Measurements from ENCODE around the gene TMIGD3. TPM values are rescaled to one million over a fixed set of nuclear protein-coding genes. Genes with fewer than 3 reads are reported as not detected.

Gene TMIGD3
- polyA plus RNA-seq, 1 donor (not counting 4 experiments of a cell fraction or from before 2014, with no cell fraction given): not detected

DNA sequence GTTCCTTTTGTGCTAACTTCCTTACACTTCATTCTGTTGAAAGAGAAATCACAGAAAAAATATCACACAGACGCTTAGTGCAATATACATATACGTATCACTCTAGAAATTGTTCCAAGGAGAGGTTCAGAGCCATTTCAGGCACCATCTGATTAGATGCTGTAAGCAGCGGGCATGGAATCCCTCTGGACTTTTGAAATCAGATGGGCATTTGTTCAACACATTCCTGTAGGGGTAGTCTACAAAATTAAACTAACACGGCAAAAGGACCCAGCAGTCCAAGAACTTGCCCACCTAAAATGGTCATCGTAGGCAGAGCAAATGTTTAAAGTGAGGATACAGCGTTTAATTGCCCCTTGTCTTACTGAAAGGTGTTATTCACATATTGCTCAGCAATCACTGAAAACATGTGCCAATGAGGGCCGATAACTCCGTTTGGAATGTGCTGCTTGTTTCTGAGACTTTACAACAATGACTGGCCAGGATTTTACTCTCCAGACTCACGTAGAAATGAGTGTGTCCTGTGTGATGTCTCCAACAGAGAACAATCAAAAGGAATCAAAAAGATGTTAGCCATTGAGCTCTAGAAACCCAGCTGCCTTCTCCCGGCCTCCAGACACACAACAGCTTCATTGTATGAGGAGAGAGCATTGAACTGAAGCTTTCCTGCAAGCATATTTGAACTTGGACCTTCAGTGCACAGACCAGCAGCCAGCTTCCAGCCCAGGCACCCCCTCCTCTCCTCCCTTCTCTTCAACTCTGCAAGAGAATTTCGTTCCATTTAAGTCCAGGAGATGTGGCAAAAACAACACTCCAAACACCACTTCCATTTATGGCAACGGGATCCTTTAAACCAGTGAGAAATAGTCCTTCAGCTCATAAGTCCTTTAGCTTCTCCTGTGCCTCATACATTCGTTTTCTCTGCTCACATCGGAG, 32.1 kb upstream of the TMIGD3 start:
- H3K79me2 ChIP-seq (ENCODE audit: control insufficient read depth, insufficient read depth, low read length): no peaks in the 10 kb centered on the region
- no peaks in the 10 kb centered on the region for H3K36me3 ChIP-seq (ENCODE audit: control insufficient read depth in 2 of 2, extremely low read depth in 1 of 2, insufficient read depth in 2 of 2, low read length in 2 of 2)
- no peak overlapping the region for H3K4me3 ChIP-seq (ENCODE audit: control insufficient read depth in 2 of 3, extremely low read depth in 1 of 3, insufficient read depth in 2 of 3, low read depth in 1 of 3, low read length in 3 of 3)
- H3K9ac ChIP-seq (ENCODE audit: control insufficient read depth, extremely low read depth, insufficient read depth, low read length): no peak overlapping the region
- no peak for FAIRE-seq
- no peak overlapping the region for H2AFZ ChIP-seq (ENCODE audit: control insufficient read depth, low read length)
- H3K27ac ChIP-seq (ENCODE audit: control insufficient read depth, insufficient read depth, low read length): no peak overlapping the region
- DNase-seq (ENCODE audit: low read depth, low spot score): no peak
- H3K9me3 ChIP-seq (ENCODE audit: control insufficient read depth, low read depth, low read length): no peaks in the 10 kb centered on the region
- H3K4me2 ChIP-seq (ENCODE audit: control insufficient read depth, extremely low read depth, insufficient read depth, low read depth, low read length): no peak overlapping the region
- dilution Hi-C loops (cut with MboI; ENCODE audit: extremely low pct_ligation_motif_present, low sequenced_read_pairs): no loop called here
- H3K4me1 ChIP-seq (ENCODE audit: control insufficient read depth, extremely low read depth, insufficient read depth, low read length): peaks cover 4% of the 10 kb centered on the region
- no peaks in the 10 kb centered on the region for H3K27me3 ChIP-seq (ENCODE audit: control insufficient read depth, extremely low read depth, insufficient read depth, low read length)
- no peaks in the 10 kb centered on the region for H4K20me1 ChIP-seq (ENCODE audit: control insufficient read depth, extremely low read depth, insufficient read depth, low read length)
- no peaks in the 10 kb centered on the region for H3K9me1 ChIP-seq (ENCODE audit: control insufficient read depth, extremely low read depth, insufficient read depth, low read length)
- TF ChIP-seq, protein P1, sequence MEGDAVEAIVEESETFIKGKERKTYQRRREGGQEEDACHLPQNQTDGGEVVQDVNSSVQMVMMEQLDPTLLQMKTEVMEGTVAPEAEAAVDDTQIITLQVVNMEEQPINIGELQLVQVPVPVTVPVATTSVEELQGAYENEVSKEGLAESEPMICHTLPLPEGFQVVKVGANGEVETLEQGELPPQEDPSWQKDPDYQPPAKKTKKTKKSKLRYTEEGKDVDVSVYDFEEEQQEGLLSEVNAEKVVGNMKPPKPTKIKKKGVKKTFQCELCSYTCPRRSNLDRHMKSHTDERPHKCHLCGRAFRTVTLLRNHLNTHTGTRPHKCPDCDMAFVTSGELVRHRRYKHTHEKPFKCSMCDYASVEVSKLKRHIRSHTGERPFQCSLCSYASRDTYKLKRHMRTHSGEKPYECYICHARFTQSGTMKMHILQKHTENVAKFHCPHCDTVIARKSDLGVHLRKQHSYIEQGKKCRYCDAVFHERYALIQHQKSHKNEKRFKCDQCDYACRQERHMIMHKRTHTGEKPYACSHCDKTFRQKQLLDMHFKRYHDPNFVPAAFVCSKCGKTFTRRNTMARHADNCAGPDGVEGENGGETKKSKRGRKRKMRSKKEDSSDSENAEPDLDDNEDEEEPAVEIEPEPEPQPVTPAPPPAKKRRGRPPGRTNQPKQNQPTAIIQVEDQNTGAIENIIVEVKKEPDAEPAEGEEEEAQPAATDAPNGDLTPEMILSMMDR (optimal IDR thresholded peaks at IDR 0.05 in 1 of 3, IDR thresholded peaks at IDR 0.05 in 1 of 3, conservative IDR thresholded peaks at IDR 0.05 in 1 of 3; ENCODE audit: extremely low read depth in 1 of 3, insufficient read depth in 2 of 3, low read length in 3 of 3): no peak

DNA sequence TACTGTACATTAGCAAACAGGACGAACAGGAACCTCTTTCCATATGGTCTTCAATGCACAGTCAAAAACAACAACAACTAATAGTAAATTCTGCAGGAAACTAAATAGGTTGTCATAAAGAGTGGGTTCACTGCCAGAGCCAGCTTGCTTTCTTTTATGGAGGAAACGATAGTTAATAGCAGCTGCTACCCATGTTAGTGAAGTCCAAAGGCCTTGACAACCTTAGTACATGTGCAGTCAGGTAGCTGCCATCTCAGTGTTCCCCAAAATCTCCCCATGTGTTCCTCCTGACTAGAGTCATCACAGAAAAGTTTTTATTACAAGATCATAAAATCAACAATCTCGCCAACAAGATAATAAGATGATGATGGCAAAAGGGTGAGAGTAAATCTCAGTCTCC, 16.6 kb upstream of the TMIGD3 start:
- dilution Hi-C loops (cut with MboI; ENCODE audit: extremely low pct_ligation_motif_present, low sequenced_read_pairs): no loop called here
- Histone ChIP-seq H3K4me1 (ENCODE audit: control insufficient read depth, extremely low read depth, insufficient read depth, low read length) (peaks cover 4% of the 10 kb centered on the region), H3K27ac (ENCODE audit: control insufficient read depth, insufficient read depth, low read length) (no peak overlapping the region), H3K4me3 (ENCODE audit: control insufficient read depth in 2 of 3, extremely low read depth in 1 of 3, insufficient read depth in 2 of 3, low read depth in 1 of 3, low read length in 3 of 3) (no peak overlapping the region), H3K9ac (ENCODE audit: control insufficient read depth, extremely low read depth, insufficient read depth, low read length) (no peak overlapping the region), H3K36me3 (ENCODE audit: control insufficient read depth in 2 of 2, extremely low read depth in 1 of 2, insufficient read depth in 2 of 2, low read length in 2 of 2) (no peaks in the 10 kb centered on the region), H3K79me2 (ENCODE audit: control insufficient read depth, insufficient read depth, low read length) (no peaks in the 10 kb centered on the region), H3K4me2 (ENCODE audit: control insufficient read depth, extremely low read depth, insufficient read depth, low read depth, low read length) (no peak overlapping the region), H4K20me1 (ENCODE audit: control insufficient read depth, extremely low read depth, insufficient read depth, low read length) (no peaks in the 10 kb centered on the region), H3K9me1 (ENCODE audit: control insufficient read depth, extremely low read depth, insufficient read depth, low read length) (no peaks in the 10 kb centered on the region), H3K27me3 (ENCODE audit: control insufficient read depth, extremely low read depth, insufficient read depth, low read length) (no peaks in the 10 kb centered on the region), H2AFZ (ENCODE audit: control insufficient read depth, low read length) (no peak overlapping the region), H3K9me3 (ENCODE audit: control insufficient read depth, low read depth, low read length) (no peaks in the 10 kb centered on the region)
- no peak for FAIRE-seq
- DNase-seq (ENCODE audit: low read depth, low spot score): no peak
- TF ChIP-seq, protein P1 (optimal IDR thresholded peaks at IDR 0.05 in 1 of 3, IDR thresholded peaks at IDR 0.05 in 1 of 3, conservative IDR thresholded peaks at IDR 0.05 in 1 of 3; ENCODE audit: extremely low read depth in 1 of 3, insufficient read depth in 2 of 3, low read length in 3 of 3): no peak
- no peak for TF ChIP-seq EZH2 (IDR thresholded peaks at IDR 0.05; ENCODE audit: low read length)
